Effector memory CD8-positive, alpha-beta T cell (primary cell): ENCODE results near the gene IFNGR2.
A peak's percentile ranks its signal among the peaks of the same experiment; 100 is the strongest.
"Not testable (repeated sequence)": the region's sequence is repeated elsewhere in the genome, so short reads cannot be mapped to it uniquely, and the experiment has no call there.

Source experiments
- ATAC-seq: fragments of 150-1000 bp; cut with Tn5 transposase; replicated peaks from 2 replicates; pipeline ENCODE4 v1.10.0; 2021; ENCODE audit warnings: mild to moderate bottlenecking, moderate library complexity
- DNase-seq, 3 experiments: peaks; one replicate each; pipeline ENCODE4 v3.0.0; 2021
- H3K27ac Mint-ChIP-seq, 2 donors: one replicate each; pipeline ENCODE4 v1.8.0; 2022; ENCODE audit warnings: mild to moderate bottlenecking in 2 of 2, mixed read lengths in 2 of 2, moderate library complexity in 2 of 2
- H3K27me3 Mint-ChIP-seq, 2 donors: one replicate each; pipeline ENCODE4 v1.8.0; 2022; ENCODE audit warnings: mixed read lengths in 2 of 2
- H3K36me3 Mint-ChIP-seq: one replicate; pipeline ENCODE4 v1.8.0; 2022; ENCODE audit warnings: mild to moderate bottlenecking, moderate library complexity, mixed read lengths; ENCODE audit not compliant: insufficient read depth
- H3K4me1 Mint-ChIP-seq, 2 donors: one replicate each; pipeline ENCODE4 v1.8.0; 2022; ENCODE audit warnings: low read depth in 2 of 2, mixed read lengths in 2 of 2
- H3K4me3 Mint-ChIP-seq, 2 donors: one replicate each; pipeline ENCODE4 v1.8.0; 2022; ENCODE audit warnings: mild to moderate bottlenecking in 2 of 2, mixed read lengths in 2 of 2, moderate library complexity in 2 of 2
- H3K9me3 Mint-ChIP-seq, 2 donors: one replicate each; pipeline ENCODE4 v1.8.0; 2022; ENCODE audit warnings: mixed read lengths in 2 of 2

IFNGR2 gene

GRCh38 chr21:33369586-33369985 is 33.6 kb upstream of the IFNGR2 start:
- Mint-ChIP-seq H3K9me3 (peaks cover 2 to 12% of the 10 kb centered on the region in 2 donors), H3K27me3 (peaks cover 8 to 31% of the 10 kb centered on the region in 2 donors), H3K27ac (no peak overlapping the region), H3K4me1 (no peaks in the 10 kb centered on the region), H3K36me3 (no peaks in the 10 kb centered on the region), H3K4me3 (no peak overlapping the region)
- DNase-seq: no peak
- no peak for ATAC-seq

GRCh38 chr21:33370305-33370704 is 32.9 kb upstream of the IFNGR2 start:
- DNase-seq: no peak
- ATAC-seq: no peak
- H3K4me3 Mint-ChIP-seq: no peak overlapping the region
- no peaks in the 10 kb centered on the region for H3K36me3 Mint-ChIP-seq
- H3K9me3 Mint-ChIP-seq: peaks cover 2 to 12% of the 10 kb centered on the region in 2 donors
- H3K4me1 Mint-ChIP-seq: peaks cover 3% of the 10 kb centered on the region in 2 donors
- H3K27me3 Mint-ChIP-seq: peaks cover 11 to 36% of the 10 kb centered on the region in 2 donors
- no peak overlapping the region for H3K27ac Mint-ChIP-seq

- no peak for DNase-seq
- ATAC-seq: no peak
- H3K4me3 Mint-ChIP-seq: no peak overlapping the region
- H3K9me3 Mint-ChIP-seq: peaks cover 2 to 12% of the 10 kb centered on the region in 2 donors
- H3K36me3 Mint-ChIP-seq: no peaks in the 10 kb centered on the region
- peaks cover 5% of the 10 kb centered on the region in 2 donors for H3K4me1 Mint-ChIP-seq
- no peak overlapping the region for H3K27ac Mint-ChIP-seq
- peaks cover 19 to 45% of the 10 kb centered on the region in 2 donors for H3K27me3 Mint-ChIP-seq
Observed at GRCh38 chr21:33371366-33371765, 31.8 kb upstream of the IFNGR2 start.

GRCh38 chr21:33372582-33372981 is 30.6 kb upstream of the IFNGR2 start:
- H3K36me3 Mint-ChIP-seq: no peaks in the 10 kb centered on the region
- H3K27ac Mint-ChIP-seq: no peak overlapping the region
- DNase-seq (no peak), ATAC-seq (no peak)
- no peak overlapping the region for H3K4me3 Mint-ChIP-seq
- H3K27me3 Mint-ChIP-seq: peaks cover 26 to 58% of the 10 kb centered on the region in 2 donors
- peaks cover 5% of the 10 kb centered on the region in 2 donors for H3K4me1 Mint-ChIP-seq
- H3K9me3 Mint-ChIP-seq: peaks cover 0 to under 1% of the 10 kb centered on the region in 2 donors

GRCh38 chr21:33373451-33373850 is 29.8 kb upstream of the IFNGR2 start:
- H3K27ac Mint-ChIP-seq: no peak overlapping the region
- H3K4me3 Mint-ChIP-seq: no peak overlapping the region
- DNase-seq (no peak), ATAC-seq (no peak)
- H3K27me3 Mint-ChIP-seq: peaks cover 26 to 60% of the 10 kb centered on the region in 2 donors
- no peaks in the 10 kb centered on the region for H3K9me3 Mint-ChIP-seq
- H3K36me3 Mint-ChIP-seq: no peaks in the 10 kb centered on the region
- peaks cover 5% of the 10 kb centered on the region in 2 donors for H3K4me1 Mint-ChIP-seq

- no peak overlapping the region for H3K27ac Mint-ChIP-seq
- no peak for ATAC-seq
- H3K4me1 Mint-ChIP-seq: peaks cover 5% of the 10 kb centered on the region in 2 donors
- DNase-seq: no peak
- no peak overlapping the region for H3K4me3 Mint-ChIP-seq
- H3K36me3 Mint-ChIP-seq: no peaks in the 10 kb centered on the region
- peaks cover 26 to 65% of the 10 kb centered on the region in 2 donors for H3K27me3 Mint-ChIP-seq
- no peaks in the 10 kb centered on the region for H3K9me3 Mint-ChIP-seq
Observed at GRCh38 chr21:33374080-33374449, 29.1 kb upstream of the IFNGR2 start.

GRCh38 chr21:33374450-33375096 is 28.6 kb upstream of the IFNGR2 start:
- Mint-ChIP-seq H3K36me3 (no peaks in the 10 kb centered on the region), H3K4me1 (peaks cover 5% of the 10 kb centered on the region in 2 donors), H3K27ac (no peak overlapping the region), H3K4me3 (no peak overlapping the region), H3K9me3 (no peaks in the 10 kb centered on the region), H3K27me3 (peaks cover 26 to 69% of the 10 kb centered on the region in 2 donors)
- peak; percentile 75 for ATAC-seq
- peak; percentile 26 to 35 (median 27) for DNase-seq

- Mint-ChIP-seq H3K9me3 (no peaks in the 10 kb centered on the region), H3K27ac (no peak overlapping the region), H3K27me3 (peaks cover 26 to 69% of the 10 kb centered on the region in 2 donors), H3K36me3 (no peaks in the 10 kb centered on the region), H3K4me1 (peaks cover 5 to 8% of the 10 kb centered on the region in 2 donors), H3K4me3 (no peak overlapping the region)
- DNase-seq (no peak), ATAC-seq (peak; percentile 61)
Observed at GRCh38 chr21:33375101-33375644, 28.0 kb upstream of the IFNGR2 start.

- no peak overlapping the region for H3K27ac Mint-ChIP-seq
- H3K27me3 Mint-ChIP-seq: peaks cover 31 to 52% of the 10 kb centered on the region in 2 donors
Observed at GRCh38 chr21:33377221-33377920, 25.8 kb upstream of the IFNGR2 start.

GRCh38 chr21:33378081-33378480 is 25.1 kb upstream of the IFNGR2 start:
- Mint-ChIP-seq H3K9me3 (no peaks in the 10 kb centered on the region), H3K4me1 (peaks cover 27% of the 10 kb centered on the region in 2 donors), H3K36me3 (peaks cover 2% of the 10 kb centered on the region), H3K27me3 (peaks cover 31 to 46% of the 10 kb centered on the region in 2 donors), H3K27ac (no peak overlapping the region), H3K4me3 (no peak overlapping the region)
- DNase-seq (no peak), ATAC-seq (no peak)

More at GRCh38 chr21:33377221-33377920, 25.8 kb upstream of the IFNGR2 start:
- no peaks in the 10 kb centered on the region for H3K36me3 Mint-ChIP-seq
- H3K4me1 Mint-ChIP-seq: peaks cover 20 to 21% of the 10 kb centered on the region in 2 donors
- DNase-seq (no peak), ATAC-seq (no peak)
- no peak overlapping the region for H3K4me3 Mint-ChIP-seq
- H3K9me3 Mint-ChIP-seq: no peaks in the 10 kb centered on the region

GRCh38 chr21:33379934-33380333 is 23.3 kb upstream of the IFNGR2 start:
- H3K36me3 Mint-ChIP-seq: peaks cover 15% of the 10 kb centered on the region
- H3K27me3 Mint-ChIP-seq: peaks cover 31 to 37% of the 10 kb centered on the region in 2 donors
- not testable (repeated sequence) for DNase-seq, ATAC-seq, H3K9me3 Mint-ChIP-seq, H3K4me3 Mint-ChIP-seq
- H3K27ac Mint-ChIP-seq: peak overlapping the region in 1 of 2 donors; percentile 67
- H3K4me1 Mint-ChIP-seq: peaks cover 44 to 45% of the 10 kb centered on the region in 2 donors

- H3K36me3 Mint-ChIP-seq: peaks cover 21% of the 10 kb centered on the region
- H3K9me3 Mint-ChIP-seq: no peaks in the 10 kb centered on the region
Observed at GRCh38 chr21:33380483-33380998, 22.7 kb upstream of the IFNGR2 start.

GRCh38 chr21:33381381-33381780 is 21.8 kb upstream of the IFNGR2 start:
- Mint-ChIP-seq H3K36me3 (peaks cover 21% of the 10 kb centered on the region), H3K4me3 (peak overlapping the region in 1 of 2 donors; percentile 68), H3K27ac (peak overlapping the region in 1 of 2 donors; percentile 62), H3K27me3 (peaks cover 28 to 31% of the 10 kb centered on the region in 2 donors), H3K4me1 (peaks cover 46 to 48% of the 10 kb centered on the region in 2 donors)
- not testable (repeated sequence) for ATAC-seq, H3K9me3 Mint-ChIP-seq, DNase-seq

More at GRCh38 chr21:33380483-33380998, 22.7 kb upstream of the IFNGR2 start:
- Mint-ChIP-seq H3K4me1 (peaks cover 45 to 46% of the 10 kb centered on the region in 2 donors), H3K4me3 (peak overlapping the region; percentile 52 to 58), H3K27me3 (peaks cover 31 to 37% of the 10 kb centered on the region in 2 donors), H3K27ac (peak overlapping the region; percentile 62 to 67)
- ATAC-seq: peak; percentile 61
- DNase-seq: peak; percentile 63 to 70 (median 69)
